T-helper 2 cell (primary cell): Measurements from ENCODE around the gene KIAA2012.
"Not testable (repeated sequence)": the region's sequence is repeated elsewhere in the genome, so short reads cannot be mapped to it uniquely, and the experiment has no call there.

Experiments used
- DNase-seq, 5 experiments: peaks; one replicate each; pipeline versions ENCODE4 v3.0.0 to v3.0.0-alpha.2; 2012 to 2022

Gene KIAA2012

DNA sequence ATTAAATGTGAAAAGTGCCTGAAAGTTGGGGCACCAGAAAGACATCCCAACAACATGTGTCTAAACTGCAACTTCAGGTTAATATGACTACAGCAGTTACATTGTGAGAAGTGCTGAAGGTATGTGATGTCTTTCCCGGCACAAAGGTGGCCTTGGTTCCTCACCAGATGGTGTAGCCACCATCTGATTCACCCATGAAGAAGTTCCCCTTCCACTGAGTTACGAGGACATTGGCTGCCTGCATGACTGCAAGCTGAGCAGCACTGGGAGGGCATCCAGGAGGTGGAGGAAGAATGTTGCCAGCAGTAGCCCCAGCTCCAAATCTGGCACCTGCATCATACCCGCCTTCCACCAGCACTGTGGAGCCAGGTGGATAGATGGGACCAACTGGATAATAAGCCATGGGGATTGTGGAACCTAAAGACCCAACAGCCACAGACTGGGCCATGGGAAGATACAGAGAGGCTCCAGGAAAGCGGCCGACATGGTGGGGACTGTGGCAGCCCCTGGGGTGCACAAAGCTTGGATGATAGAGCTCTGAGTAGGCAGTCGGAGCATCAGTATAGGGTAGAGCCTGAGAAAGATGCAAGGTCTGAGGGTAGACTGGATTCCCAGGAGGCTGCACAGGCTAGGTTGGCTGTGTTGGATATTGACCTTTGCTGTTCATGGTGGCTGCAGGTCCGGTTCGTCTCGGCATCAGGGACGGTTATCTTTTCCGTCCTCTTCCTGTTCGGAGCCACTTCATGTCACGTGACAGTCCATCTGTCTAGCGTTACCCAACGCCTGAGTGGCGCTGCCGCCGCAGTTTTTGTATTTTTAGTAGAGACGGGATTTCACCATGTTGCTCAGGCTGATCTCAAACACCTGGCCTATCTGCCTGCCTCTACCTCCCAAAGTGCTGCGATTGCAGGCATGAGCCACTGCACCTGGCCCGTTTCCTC is 128.4 kb downstream of the KIAA2012 start:
- no peak for DNase-seq

DNA sequence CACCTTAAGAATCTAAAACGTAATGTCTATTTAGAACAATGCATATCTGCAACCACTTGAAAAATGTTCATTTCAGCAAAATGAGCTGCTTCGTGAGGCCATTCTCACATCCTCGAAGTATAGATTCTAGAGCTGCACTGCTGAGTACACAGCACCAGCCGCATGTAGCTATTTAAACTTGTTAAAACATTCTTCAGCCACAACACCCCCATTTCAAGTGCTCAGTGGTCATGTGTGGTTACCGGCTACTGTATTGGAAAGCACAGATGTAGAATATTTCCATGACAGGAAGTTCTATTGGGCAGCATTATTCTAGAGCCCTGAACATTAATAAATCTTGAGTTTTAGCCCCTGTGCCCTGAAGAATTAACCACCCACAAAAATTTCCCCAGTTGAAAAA is 130.3 kb downstream of the KIAA2012 start:
- no peak for DNase-seq

DNA sequence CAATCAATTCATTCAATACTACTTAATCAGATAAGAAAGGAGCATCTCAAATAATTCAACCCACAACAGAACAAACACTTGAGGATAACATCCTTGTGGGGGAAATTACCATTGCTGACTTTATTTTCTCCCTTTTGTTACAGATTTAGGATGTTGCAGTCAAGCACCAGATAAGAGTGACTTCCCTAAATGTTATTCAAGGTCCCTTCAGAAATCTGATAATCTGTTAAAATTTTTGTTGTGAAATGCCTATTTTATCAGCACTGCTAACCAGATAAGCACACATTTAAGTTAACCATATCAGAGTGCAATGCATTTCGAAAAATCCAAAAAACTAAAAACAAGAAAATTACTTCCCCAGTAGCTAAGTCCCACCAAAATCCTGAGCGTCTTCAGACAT is 131.8 kb downstream of the KIAA2012 start:
- no peak for DNase-seq

- no peak for DNase-seq
Measured at GRCh38 chr2:202208526-202208925, 135.5 kb downstream of the KIAA2012 start.

DNA sequence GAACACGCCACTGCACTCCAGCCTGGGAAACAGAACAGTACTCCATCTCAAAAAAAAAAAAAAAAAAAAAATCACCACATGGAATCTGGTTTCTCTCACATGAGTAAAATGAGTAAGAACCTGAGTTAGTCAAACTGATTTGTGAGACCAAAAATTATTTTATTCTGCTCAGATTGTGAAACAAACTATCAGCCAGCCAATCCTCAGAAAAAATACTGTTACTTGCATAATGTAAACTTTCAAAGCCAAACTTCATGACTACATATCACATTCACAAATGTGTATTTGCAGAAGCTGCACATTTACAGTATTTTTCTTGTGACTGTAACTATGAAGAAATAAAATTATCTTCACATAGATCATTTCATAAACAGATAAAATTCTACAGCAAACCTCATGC is 142.1 kb downstream of the KIAA2012 start:
- DNase-seq = no peak

- DNase-seq = no peak
Measured at GRCh38 chr2:202221873-202222272, 148.8 kb downstream of the KIAA2012 start.

- peak in 2 of 5 experiments; percentile 3 to 11 for DNase-seq
Measured at GRCh38 chr2:202237787-202238233, 164.8 kb downstream of the KIAA2012 start.

DNA sequence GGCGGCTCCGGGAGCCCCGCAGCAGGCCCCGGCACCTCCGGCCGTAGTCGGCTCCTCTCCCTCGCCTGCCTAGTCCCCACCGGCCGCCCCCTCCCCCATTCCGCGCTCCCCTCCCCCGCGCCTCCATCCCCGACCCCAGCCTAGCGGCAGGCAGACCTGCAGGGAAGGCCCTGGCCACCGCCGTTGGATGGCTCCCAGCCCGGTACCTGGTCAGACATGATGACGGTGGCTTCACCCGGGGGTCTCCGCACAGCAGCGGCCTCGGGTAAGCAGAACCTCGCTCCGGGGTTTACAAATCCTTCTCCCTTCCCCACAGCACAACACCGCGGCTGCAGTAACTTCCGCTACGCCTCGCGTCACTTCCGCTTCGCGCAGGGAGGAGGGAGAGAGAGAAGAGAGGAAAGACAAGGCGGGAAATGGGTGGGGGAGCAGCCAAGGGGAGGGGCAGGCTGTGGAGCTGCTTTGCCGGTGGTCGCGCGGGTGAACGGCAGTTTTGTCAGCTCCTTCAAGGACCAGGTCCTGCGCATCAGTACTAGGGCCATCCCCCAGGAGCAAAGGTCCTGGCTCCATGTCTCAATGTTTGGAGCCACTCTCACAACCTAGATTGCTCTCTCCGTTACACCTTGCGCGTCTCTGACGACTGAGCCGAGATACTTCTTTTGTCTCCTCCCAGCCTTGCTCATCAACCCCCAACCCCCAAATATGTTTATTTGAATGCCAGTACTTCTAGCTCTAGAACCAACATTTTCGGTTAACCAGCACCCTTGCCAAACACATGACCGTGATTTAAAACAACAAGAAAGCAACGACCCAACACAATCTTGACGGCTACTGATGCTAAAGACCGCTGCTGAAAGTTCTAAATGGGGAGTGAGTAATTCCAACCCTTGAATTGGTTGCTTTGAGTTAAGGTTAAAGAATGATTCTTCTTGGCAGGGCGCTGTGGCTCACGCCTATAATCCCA is 165.5 kb downstream of the KIAA2012 start, which contains the start of gene SUMO1:
Gene SUMO1 (minus strand): TSS at position 364 of the 964 bp plus-strand sequence. CDS start 146 bp downstream, at position 218.
- peak; percentile 75 to 96 (median 87) for DNase-seq

DNA sequence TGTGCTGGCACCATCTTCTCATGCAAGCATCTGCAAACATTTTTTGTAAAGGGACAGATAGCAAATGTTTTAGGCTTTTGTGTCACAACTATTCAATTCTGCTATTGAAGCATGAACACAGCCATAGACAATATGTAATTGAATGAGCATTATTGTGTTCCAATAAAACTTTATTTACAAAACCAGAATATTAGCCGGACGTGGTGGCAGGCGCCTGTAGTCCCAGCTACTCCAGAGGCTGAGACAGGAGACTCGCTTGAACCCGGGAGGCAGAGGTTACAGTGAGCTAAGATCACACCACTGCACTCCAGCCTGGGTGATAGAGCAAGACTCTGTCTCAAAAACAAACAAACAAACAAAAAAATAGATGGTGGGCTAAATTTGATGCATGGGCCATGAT is 174.7 kb downstream of the KIAA2012 start:
- not testable (repeated sequence) for DNase-seq

- no peak for DNase-seq
Measured at GRCh38 chr2:202249521-202250253, 176.6 kb downstream of the KIAA2012 start.

DNA sequence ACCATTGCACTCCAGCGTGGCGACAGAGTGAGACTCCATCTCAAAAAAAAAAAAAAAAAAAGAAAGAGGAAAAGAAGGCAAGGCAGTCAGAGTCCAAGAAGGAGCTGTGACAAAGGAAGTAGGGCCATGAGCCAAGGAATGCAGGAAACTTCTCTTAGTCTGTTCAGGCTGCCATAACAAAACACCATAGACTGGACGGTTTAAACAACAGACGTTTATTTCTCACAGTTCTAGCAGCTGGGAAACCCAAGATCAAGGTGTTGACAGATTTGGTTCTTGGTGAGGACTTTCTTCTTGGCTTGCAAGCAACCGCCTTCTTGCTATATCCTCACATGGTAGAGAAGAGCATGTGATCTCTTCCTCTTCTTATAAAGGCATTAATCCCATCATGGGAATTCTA is 178.4 kb downstream of the KIAA2012 start:
- no peak for DNase-seq
